ENCODE measurements around the gene CCNQ.

CCNQ gene

GRCh38 chrX:153568451-153569011, 30.4 kb downstream of the CCNQ start:
- no peaks in the 10 kb centered on the region; the same call in 1 of the 2 replicates for H3K4me1 ChIP-seq (ENCODE audit: insufficient read depth, low read length)
- no peaks in the 10 kb centered on the region for H3K9me3 ChIP-seq (ENCODE audit: insufficient read depth, low read length, severe bottlenecking)
- no peaks in the 10 kb centered on the region for H4K20me1 ChIP-seq (ENCODE audit: insufficient read depth, low read length)
- H3K4me2 ChIP-seq (ENCODE audit: insufficient read depth, low read length): no peak overlapping the region
- H2AFZ ChIP-seq (ENCODE audit: low read depth, low read length): no peak overlapping the region
- no peak overlapping the region for H3K9ac ChIP-seq (ENCODE audit: low read depth, low read length)
- H3K27me3 ChIP-seq (ENCODE audit: insufficient read depth, low read length, poor library complexity): no peaks in the 10 kb centered on the region
- ATAC-seq (ENCODE audit: insufficient read depth, low read depth) (no peak), DNase-seq (no peak)
- H3K4me3 ChIP-seq (ENCODE audit: low read depth in 1 of 2, low read length in 2 of 2): no peak overlapping the region
- H3K79me2 ChIP-seq (ENCODE audit: insufficient read depth, low read length): no peaks in the 10 kb centered on the region
- TF ChIP-seq EZH2 (IDR thresholded peaks at IDR 0.05; ENCODE audit: borderline replicate concordance, low read depth, low read length, severe bottlenecking) (no peak), CTCF (IDR thresholded peaks at IDR 0.05; ENCODE audit: borderline replicate concordance, extremely low read depth, low read length, poor library complexity, severe bottlenecking) (no peak)
- no peaks in the 10 kb centered on the region for H3K36me3 ChIP-seq (ENCODE audit: insufficient read depth, low read length)
- no peak overlapping the region for H3K27ac ChIP-seq (ENCODE audit: low read length)

GRCh38 chrX:153565996-153566580, 32.9 kb downstream of the CCNQ start:
- Histone ChIP-seq H3K27me3 (ENCODE audit: insufficient read depth, low read length, poor library complexity) (no peaks in the 10 kb centered on the region), H3K9ac (ENCODE audit: low read depth, low read length) (no peak overlapping the region), H3K9me3 (ENCODE audit: insufficient read depth, low read length, severe bottlenecking) (no peaks in the 10 kb centered on the region), H3K4me1 (ENCODE audit: insufficient read depth, low read length) (no peaks in the 10 kb centered on the region), H3K36me3 (ENCODE audit: insufficient read depth, low read length) (no peaks in the 10 kb centered on the region), H3K4me2 (ENCODE audit: insufficient read depth, low read length) (no peak overlapping the region), H3K27ac (ENCODE audit: low read length) (no peak overlapping the region), H2AFZ (ENCODE audit: low read depth, low read length) (no peak overlapping the region), H4K20me1 (ENCODE audit: insufficient read depth, low read length) (no peaks in the 10 kb centered on the region), H3K4me3 (ENCODE audit: low read depth in 1 of 2, low read length in 2 of 2) (no peak overlapping the region), H3K79me2 (ENCODE audit: insufficient read depth, low read length) (no peaks in the 10 kb centered on the region)
- DNase-seq (no peak), ATAC-seq (ENCODE audit: insufficient read depth, low read depth) (no peak)
- TF ChIP-seq EZH2 (IDR thresholded peaks at IDR 0.05; ENCODE audit: borderline replicate concordance, low read depth, low read length, severe bottlenecking) (no peak), CTCF (IDR thresholded peaks at IDR 0.05; ENCODE audit: borderline replicate concordance, extremely low read depth, low read length, poor library complexity, severe bottlenecking) (no peak)

GRCh38 chrX:153564047-153564606, 34.8 kb downstream of the CCNQ start:
- DNase-seq: no peak
- Histone ChIP-seq H2AFZ (ENCODE audit: low read depth, low read length) (no peak overlapping the region), H3K27me3 (ENCODE audit: insufficient read depth, low read length, poor library complexity) (no peaks in the 10 kb centered on the region), H3K4me2 (ENCODE audit: insufficient read depth, low read length) (no peak overlapping the region), H3K79me2 (ENCODE audit: insufficient read depth, low read length) (no peaks in the 10 kb centered on the region), H3K27ac (ENCODE audit: low read length) (no peak overlapping the region), H4K20me1 (ENCODE audit: insufficient read depth, low read length) (no peaks in the 10 kb centered on the region), H3K4me3 (ENCODE audit: low read depth in 1 of 2, low read length in 2 of 2) (no peak overlapping the region), H3K9ac (ENCODE audit: low read depth, low read length) (no peak overlapping the region), H3K9me3 (ENCODE audit: insufficient read depth, low read length, severe bottlenecking) (no peaks in the 10 kb centered on the region), H3K36me3 (ENCODE audit: insufficient read depth, low read length) (no peaks in the 10 kb centered on the region), H3K4me1 (ENCODE audit: insufficient read depth, low read length) (no peaks in the 10 kb centered on the region)
- ATAC-seq (ENCODE audit: insufficient read depth, low read depth): no peak
- TF ChIP-seq EZH2 (IDR thresholded peaks at IDR 0.05; ENCODE audit: borderline replicate concordance, low read depth, low read length, severe bottlenecking) (no peak), CTCF (IDR thresholded peaks at IDR 0.05; ENCODE audit: borderline replicate concordance, extremely low read depth, low read length, poor library complexity, severe bottlenecking) (no peak)
